HG03060 (cell line): ENCODE results near the gene NAP1L5.
A peak's percentile ranks its signal among the peaks of the same experiment; 100 is the strongest.

ENCODE experiments used
- ATAC-seq: cut with Tn5 transposase; IDR thresholded peaks from one replicate; pipeline ENCODE4 v1.9.1; 2021; ENCODE audit warnings: low read depth, moderate number of reproducible peaks; ENCODE audit not compliant: unreplicated experiment

Gene NAP1L5

GRCh38 chr4:88697588-88698329 lies at the start of gene NAP1L5:
TSS of gene NAP1L5 (minus strand) at chr4:88697829. CDS start at chr4:88697754, 75 bp downstream.
- ATAC-seq: peak; percentile 53

- no peak for ATAC-seq
Observed at GRCh38 chr4:88747351-88747750, 49.7 kb upstream of the NAP1L5 start.

GRCh38 chr4:88746206-88746605 lies 48.6 kb upstream of the NAP1L5 start:
- no peak for ATAC-seq

- ATAC-seq: no peak
Observed at GRCh38 chr4:88745581-88746163, 48.0 kb upstream of the NAP1L5 start.

GRCh38 chr4:88745175-88745574 lies 47.5 kb upstream of the NAP1L5 start:
- no peak for ATAC-seq

- no peak for ATAC-seq
Observed at GRCh38 chr4:88744609-88745008, 47.0 kb upstream of the NAP1L5 start.

GRCh38 chr4:88743696-88744095 lies 46.1 kb upstream of the NAP1L5 start:
- ATAC-seq: no peak

GRCh38 chr4:88742561-88742960 lies 44.9 kb upstream of the NAP1L5 start:
- ATAC-seq: no peak

GRCh38 chr4:88738180-88738579 lies 40.6 kb upstream of the NAP1L5 start:
- ATAC-seq: no peak

GRCh38 chr4:88737307-88737941 lies 39.8 kb upstream of the NAP1L5 start:
- peak; percentile 88 for ATAC-seq

- no peak for ATAC-seq
Observed at GRCh38 chr4:88736264-88736663, 38.6 kb upstream of the NAP1L5 start.

- no peak for ATAC-seq
Observed at GRCh38 chr4:88735564-88735963, 37.9 kb upstream of the NAP1L5 start.

GRCh38 chr4:88734403-88734949 lies 36.8 kb upstream of the NAP1L5 start:
- no peak for ATAC-seq

GRCh38 chr4:88732714-88733368 lies 35.2 kb upstream of the NAP1L5 start:
- no peak for ATAC-seq

GRCh38 chr4:88731381-88731780 lies 33.8 kb upstream of the NAP1L5 start:
- no peak for ATAC-seq

GRCh38 chr4:88730811-88731210 lies 33.2 kb upstream of the NAP1L5 start:
- ATAC-seq: no peak

GRCh38 chr4:88729146-88729760 lies 31.6 kb upstream of the NAP1L5 start:
- no peak for ATAC-seq

GRCh38 chr4:88728146-88728545 lies 30.5 kb upstream of the NAP1L5 start:
- no peak for ATAC-seq

- ATAC-seq: no peak
Observed at GRCh38 chr4:88725986-88726385, 28.4 kb upstream of the NAP1L5 start.

GRCh38 chr4:88725143-88725542 lies 27.5 kb upstream of the NAP1L5 start:
- ATAC-seq: no peak

- no peak for ATAC-seq
Observed at GRCh38 chr4:88724406-88724805, 26.8 kb upstream of the NAP1L5 start.
